Bronchial epithelial cell (primary cell): ENCODE data around the gene TXNL4A. TPM values are rescaled to one million over a fixed set of nuclear protein-coding genes. Genes with fewer than 3 reads are reported as not detected.
A peak's percentile ranks its signal among the peaks of the same experiment; 100 is the strongest.

ENCODE experiments used
- DNase-seq: peaks from one replicate; pipeline ENCODE4 v3.0.0-alpha.2; 2010; ENCODE audit warnings: low read depth
- FAIRE-seq: peaks from 2 replicates; lab custom pipeline; 2011; peaks lifted over from hg19 to GRCh38; lab: Jason Lieb, UNC
- H3K27me3 ChIP-seq: 2 replicates; pipeline ENCODE4 v1.5.1; 2011; ENCODE audit warnings: low read length; ENCODE audit not compliant: control insufficient read depth, insufficient read depth
- H3K36me3 ChIP-seq: 2 replicates; pipeline ENCODE4 v1.5.1; 2011; ENCODE audit warnings: low read length; ENCODE audit not compliant: control insufficient read depth, insufficient read depth
- H3K4me3 ChIP-seq: 2 replicates; pipeline ENCODE4 v1.5.1; 2011; ENCODE audit warnings: mild to moderate bottlenecking, low read depth, low read length, control low read depth
- total RNA-seq: library from RNA; depleted of rRNA; stranded (reverse); fragments of >200 nt; gene quantifications from 2 replicates; pipeline ENCODE4 v1.2.1, GENCODE V29; 2014
- TF ChIP-seq, protein P1 (sequence below): IDR thresholded peaks from 2 replicates; pipeline ENCODE4 v1.5.1; 2011; ENCODE audit warnings: mild to moderate bottlenecking, moderate library complexity, low read length, control low read depth, inconsistent platforms; ENCODE audit not compliant: insufficient read depth, severe bottlenecking

TXNL4A gene
- total RNA-seq, 1 donor from 2014 or later: 44.0 TPM

DNA sequence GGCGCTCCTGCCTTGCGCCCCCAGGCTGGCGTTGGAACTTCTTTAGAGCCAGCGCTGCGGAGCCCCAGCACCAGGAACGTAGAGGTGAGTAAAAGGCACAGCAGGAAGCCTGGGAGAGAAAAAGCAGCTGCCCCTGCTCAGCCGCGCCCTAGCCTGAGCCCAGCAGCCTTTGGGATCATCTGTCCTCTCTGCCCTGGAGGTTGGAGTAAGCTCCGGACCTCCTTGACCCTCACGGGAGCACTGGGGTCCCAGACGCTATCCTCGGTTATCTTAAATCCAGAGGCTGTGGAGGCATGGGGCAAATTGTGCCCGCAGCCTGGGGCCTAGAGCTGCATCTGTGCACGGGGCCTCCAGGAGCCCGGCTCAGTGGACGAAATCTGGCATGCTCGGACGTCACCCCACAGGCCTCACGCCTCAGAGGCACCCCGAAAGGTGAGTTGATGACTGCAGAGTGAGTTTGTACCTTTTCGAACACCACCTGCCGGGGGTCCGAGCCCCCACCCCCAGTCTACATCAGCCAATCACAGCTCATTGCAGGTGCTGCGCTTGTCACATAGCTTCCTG, 35.3 kb downstream of the TXNL4A start:
- Histone ChIP-seq H3K36me3 (peaks cover 6% of the 10 kb centered on the region), H3K27me3 (no peaks in the 10 kb centered on the region), H3K4me3 (no peak overlapping the region)
- DNase-seq (no peak), FAIRE-seq (no peak)
- TF ChIP-seq, protein P1, sequence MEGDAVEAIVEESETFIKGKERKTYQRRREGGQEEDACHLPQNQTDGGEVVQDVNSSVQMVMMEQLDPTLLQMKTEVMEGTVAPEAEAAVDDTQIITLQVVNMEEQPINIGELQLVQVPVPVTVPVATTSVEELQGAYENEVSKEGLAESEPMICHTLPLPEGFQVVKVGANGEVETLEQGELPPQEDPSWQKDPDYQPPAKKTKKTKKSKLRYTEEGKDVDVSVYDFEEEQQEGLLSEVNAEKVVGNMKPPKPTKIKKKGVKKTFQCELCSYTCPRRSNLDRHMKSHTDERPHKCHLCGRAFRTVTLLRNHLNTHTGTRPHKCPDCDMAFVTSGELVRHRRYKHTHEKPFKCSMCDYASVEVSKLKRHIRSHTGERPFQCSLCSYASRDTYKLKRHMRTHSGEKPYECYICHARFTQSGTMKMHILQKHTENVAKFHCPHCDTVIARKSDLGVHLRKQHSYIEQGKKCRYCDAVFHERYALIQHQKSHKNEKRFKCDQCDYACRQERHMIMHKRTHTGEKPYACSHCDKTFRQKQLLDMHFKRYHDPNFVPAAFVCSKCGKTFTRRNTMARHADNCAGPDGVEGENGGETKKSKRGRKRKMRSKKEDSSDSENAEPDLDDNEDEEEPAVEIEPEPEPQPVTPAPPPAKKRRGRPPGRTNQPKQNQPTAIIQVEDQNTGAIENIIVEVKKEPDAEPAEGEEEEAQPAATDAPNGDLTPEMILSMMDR: no peak

DNA sequence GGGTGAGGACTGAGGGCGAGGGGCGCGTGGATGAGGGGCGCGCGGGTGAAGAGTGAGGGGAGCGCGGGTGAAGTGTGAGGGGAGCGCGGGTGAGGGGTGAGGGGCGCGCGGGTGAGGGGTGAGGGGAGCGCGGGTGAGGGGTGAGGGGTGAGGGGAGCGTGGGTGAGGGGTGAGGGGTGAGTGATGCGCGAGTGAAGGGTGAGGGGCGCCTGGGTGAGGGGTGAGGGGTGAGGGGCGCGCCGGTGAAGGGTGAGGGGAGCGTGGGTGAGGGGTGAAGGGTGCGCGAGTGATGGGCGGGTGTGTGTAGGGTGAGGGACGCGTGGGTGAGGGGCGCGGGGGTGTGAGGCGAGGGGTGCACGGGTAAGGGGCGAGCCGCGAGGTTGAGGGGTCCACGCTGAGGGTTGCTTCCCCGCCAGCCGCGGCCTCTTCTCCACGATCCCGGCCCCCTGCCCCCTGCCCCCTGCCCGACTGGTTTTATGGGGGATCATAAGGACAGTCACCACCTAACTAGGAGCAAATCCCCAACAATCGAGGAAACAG, 35.8 kb downstream of the TXNL4A start:
- H3K27me3 ChIP-seq: no peaks in the 10 kb centered on the region
- FAIRE-seq (no peak), DNase-seq (no peak)
- peaks cover 6% of the 10 kb centered on the region for H3K36me3 ChIP-seq
- TF ChIP-seq, protein P1: no peak
- H3K4me3 ChIP-seq: peak overlapping the region; percentile 81

DNA sequence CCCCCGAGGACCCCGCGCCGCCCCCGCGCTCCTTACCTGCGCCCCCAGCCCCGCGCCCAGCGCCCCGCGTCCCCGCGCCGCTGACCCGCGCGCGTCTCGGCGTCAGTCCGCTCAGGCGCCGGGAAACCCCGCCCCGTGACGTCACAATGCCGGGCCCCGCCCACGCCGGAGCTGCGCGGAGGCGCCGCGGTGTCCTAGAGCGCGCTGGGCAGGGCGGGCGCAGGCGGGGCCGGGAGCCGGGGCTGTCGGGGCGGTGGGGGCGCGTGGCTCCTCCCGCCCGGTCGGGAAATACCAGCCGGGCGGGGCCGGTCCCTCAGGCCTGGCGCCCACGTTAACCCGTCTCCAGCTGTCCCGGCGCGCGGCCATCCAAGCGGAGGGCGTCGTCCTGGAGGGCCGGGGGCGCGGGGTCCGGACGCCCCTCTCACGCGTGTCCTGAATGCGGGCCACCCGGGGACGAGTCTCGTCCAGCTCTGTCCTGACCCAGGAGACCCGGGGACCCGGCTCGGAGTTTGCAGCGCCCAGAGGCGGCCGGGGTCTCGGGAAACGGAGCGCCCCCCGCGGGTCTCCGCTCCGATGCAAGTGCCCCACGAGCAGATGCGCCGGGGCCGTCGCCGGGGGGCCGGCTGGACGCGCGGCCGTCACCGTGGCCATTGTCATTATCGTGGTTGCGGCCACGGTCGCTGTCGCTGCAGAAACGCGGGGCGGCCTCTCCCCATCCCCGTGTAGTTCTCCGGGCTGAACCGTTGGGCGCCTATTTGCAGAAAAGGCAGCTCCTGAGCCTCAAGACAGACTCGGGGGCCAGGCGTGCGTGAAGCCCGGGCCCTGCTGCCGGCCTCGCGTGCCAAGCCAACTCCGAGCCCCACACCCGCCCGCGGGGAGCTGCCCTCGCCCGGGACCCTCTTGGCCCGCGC, 36.6 kb downstream of the TXNL4A start, which contains the start of gene SLC66A2:
Gene SLC66A2 (minus strand): TSS at position 109 of the 911 bp plus-strand sequence. CDS start 727 bp downstream, outside the sequence.
- H3K36me3 ChIP-seq: peaks cover 6% of the 10 kb centered on the region
- DNase-seq (peak; percentile 55), FAIRE-seq (no peak)
- peak within 1 kb of the TSS; percentile 81 for H3K4me3 ChIP-seq
- TF ChIP-seq, protein P1: no peak
- H3K27me3 ChIP-seq: no peaks in the 10 kb centered on the region

DNA sequence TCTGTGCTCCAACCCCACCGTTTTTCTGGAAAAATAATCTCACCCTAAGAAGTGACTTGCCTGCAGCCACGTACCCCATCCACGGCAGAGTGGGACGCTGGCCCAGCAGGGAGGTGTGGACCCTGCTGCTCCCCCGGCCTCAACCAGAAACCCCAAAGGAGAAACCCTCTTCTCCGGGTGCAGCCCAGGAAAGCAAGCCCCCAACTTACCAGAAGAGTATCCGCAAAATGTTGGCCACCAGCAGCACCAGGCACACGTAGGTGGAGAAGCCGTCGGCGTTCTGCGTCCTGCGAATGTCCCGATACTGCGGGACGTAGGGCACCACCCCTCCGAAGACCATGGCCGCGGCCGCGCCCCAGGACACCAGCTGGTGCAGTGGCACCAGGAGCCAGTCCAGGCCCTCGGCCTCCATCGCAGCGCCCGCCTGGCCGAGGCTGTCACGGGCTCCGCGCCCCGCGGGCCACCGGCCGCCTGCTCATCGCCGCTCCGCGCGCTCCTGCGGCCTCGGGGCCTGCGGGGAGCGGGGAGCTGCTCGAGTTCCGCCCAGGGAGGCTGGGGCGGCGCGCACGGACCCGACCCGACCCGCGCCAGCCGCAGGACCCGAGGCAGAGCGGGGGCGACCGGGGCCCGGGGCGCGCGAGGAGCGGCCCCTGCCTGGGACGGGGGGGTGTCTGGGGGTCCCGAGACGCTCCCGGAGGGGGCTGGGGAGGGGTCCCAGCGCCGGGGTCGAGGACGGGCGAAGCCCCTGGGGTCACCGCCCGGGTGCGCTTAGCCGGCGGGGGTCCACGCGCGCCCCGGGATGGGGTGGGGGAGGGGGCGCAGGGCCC, 37.6 kb downstream of the TXNL4A start:
- H3K27me3 ChIP-seq: no peaks in the 10 kb centered on the region
- no peak for FAIRE-seq
- H3K36me3 ChIP-seq: peaks cover 6% of the 10 kb centered on the region
- no peak for DNase-seq
- H3K4me3 ChIP-seq: peak overlapping the region; percentile 81
- TF ChIP-seq, protein P1: no peak

DNA sequence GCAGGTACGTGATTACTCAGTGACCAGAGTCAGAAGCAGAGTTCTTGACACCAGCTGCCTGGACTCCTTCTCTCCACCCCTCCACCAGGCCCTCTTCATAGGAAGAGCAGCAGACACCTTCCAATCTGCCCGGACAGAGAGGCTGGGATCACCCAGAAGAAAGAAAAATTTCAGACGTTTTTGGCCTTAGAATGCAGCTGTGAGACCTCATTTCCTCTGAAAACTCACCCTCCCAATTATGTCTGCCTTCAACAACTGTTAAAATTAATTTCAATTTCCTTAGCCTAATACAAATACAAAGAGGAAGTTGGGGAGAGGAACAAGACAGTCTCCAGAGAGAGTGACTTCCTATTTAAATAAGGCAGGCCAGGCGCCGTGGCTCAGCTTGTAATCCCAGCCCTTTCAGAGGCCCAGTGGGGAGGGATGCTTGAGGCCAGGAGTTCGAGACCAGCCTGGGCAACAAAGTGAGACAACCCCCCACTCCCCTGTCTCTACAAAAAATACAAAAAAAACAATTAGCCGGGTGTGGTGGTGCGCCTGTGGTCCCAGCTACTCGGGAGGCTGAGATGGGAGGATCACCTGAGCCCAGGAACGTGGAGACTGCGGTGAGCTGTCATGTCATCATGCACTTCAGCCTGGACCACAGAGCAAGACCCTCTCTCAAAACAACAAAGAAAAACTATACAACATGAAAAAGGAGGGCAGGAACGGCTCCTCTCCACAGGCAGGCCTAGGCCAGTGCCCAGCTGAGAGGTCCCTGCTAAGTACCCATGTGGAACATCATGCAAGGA, 38.5 kb downstream of the TXNL4A start:
- FAIRE-seq (no peak), DNase-seq (no peak)
- peak overlapping the region; percentile 81 for H3K4me3 ChIP-seq
- H3K27me3 ChIP-seq: no peaks in the 10 kb centered on the region
- peaks cover 8% of the 10 kb centered on the region for H3K36me3 ChIP-seq
- TF ChIP-seq, protein P1: no peak
